Iris pigment epithelial cell (primary cell): Measurements from ENCODE around the gene SEC61G.
A peak's percentile ranks its signal among the peaks of the same experiment; 100 is the strongest.

Experiments used
- DNase-seq: peaks from one replicate; pipeline ENCODE4 v3.0.0-alpha.2; 2011; ENCODE audit warnings: low read depth

SEC61G gene

DNA sequence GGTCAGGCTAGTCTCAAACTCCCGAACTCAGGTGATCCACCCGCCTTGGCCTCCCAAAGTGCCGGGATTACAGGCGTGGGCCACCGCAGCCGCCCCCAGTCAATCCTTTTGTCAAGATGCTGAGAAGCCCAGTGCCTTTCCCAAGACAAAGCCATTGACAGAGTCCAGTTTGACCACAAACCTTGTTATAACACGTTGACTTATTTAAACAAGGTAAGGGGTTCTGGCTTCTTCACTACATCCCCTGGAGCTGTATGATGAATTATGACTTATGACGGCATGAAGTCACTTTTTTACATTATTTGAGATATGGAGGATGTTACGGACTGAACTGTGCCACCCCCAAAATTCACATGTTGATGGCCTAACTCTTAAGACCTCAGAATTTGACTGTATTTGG lies 5.8 kb upstream of the SEC61G start:
- DNase-seq, result no peak

DNA sequence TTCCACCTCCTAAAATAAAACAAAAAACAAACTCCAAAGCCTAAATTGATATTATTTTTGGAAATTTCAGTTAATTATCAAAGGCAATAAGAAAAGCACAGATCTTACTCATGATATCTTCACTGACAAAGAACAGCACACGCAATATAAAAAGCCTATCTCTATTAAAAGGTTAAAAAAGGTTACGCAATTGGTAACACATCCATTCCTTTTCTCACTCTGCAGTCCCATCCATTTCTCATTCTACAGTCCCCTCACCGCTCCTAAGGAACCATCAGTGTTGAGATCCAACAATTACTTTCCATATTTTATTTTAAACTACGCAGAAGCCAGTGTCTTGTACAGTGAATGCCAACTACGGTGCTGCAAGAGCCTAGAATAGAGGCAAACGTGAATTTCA lies 1.3 kb downstream of the SEC61G start:
- no peak for DNase-seq

DNA sequence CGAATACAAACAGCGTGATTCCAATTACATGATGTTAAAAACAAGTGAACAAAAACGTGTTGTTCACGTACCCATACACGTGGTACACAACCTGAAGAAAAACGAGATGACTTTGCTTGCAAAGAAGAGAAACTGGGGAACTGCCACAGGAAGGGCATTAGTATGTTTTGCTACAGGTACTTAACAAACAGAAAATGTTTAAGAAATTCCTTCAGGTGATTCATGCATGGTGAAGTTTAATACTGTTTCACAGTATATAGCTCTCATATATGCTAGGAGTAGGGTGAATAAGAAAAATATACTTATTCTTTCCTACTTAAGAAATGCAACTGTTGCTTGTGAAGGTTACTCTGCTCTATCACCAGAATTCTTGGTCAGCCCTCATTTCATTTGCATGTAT lies 9.8 kb downstream of the SEC61G start:
- no peak for DNase-seq

DNA sequence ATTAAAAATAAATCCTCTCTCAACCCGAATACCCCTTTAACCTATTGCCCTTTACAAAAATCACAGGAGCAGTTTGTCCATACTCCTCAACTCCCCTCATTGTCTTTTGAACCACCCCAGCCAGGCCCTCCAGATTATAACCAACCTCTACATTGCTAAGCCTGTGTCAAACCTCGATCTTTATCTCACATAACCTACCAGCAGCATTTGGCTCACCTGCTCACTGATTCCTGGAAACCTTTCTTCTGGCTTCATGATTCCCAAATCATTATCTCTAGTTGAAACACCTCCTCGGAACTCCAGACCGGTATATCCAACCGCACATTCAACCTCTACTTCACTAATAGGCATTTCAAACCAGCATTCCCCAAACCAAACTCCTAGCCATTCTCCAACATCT lies 11.8 kb downstream of the SEC61G start:
- DNase-seq, result no peak

DNA sequence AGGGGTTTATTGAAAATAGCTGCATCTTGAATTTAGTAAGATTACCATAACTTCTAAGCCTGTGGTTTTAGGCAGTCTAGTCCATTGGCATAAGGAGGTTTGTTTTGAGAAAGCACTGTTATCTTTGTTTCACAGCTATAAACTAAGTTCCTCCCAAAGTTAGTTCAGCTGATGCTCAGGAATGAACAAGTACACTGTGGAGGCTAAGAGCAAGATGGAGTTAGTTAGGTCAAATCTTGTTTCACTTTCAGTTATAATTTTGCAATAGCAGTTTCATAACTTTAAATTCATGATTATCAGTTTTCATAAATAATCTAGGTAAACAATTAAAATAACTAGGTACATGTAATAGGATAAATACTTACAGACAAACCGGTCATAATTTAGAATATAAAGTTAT lies 15.4 kb downstream of the SEC61G start:
- DNase-seq, result peak; percentile 8

DNA sequence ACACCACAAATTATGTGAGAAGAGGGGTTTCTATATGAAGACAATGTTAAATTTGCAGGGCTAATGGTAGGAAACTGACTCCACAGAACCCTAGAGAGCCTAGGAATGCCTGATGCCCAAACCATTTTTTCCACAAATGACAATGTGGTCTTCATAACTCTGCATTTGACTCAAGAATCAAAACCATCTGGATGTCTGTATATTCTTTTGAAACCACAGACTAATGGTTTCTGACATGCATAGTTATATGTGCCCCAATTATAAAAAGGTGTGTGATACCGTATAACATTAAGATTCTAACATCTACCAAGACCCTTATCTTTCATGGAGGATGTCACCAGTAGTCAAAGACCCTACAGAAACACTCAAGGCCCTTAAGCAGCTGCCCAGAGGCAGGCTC lies 20.3 kb downstream of the SEC61G start:
- no peak for DNase-seq

DNA sequence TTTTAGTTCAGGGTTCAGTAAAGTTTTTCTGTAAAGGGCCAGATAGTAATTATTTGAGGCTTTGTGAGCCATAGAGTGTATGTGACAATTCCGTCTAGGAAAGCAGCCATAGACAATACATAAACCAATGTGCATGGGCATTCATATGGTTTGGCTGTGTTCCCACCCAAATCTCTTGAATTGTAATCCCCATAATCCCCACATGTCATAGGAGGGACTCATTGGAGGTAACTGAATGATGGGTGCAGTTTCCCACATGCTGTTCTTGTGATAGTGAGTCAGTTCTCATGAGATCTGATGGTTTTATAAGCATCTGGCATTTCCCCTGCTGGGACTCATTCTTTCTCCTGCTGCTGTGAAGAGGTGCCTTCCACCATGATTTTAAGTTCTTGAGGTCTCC lies 29.9 kb downstream of the SEC61G start:
- no peak for DNase-seq

DNA sequence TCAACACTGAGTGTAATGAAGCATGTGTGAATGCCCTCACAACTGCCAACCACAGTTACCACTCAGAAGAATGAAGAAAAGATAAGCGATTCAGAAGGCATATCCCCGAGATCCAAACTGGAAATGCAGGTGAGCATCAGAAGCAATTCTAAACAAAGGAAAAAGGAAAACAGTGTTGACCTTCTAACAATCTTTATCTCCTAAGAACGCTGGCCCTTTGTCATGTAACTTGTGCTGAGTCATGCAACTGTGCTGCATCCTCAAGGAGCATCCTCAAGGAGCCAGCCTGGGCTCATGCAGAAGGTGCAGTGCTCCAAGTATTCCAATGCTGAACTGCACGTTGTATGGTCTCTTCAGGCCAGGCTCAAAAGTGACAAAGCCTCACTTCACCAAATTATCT lies 30.6 kb downstream of the SEC61G start:
- DNase-seq, result no peak

DNA sequence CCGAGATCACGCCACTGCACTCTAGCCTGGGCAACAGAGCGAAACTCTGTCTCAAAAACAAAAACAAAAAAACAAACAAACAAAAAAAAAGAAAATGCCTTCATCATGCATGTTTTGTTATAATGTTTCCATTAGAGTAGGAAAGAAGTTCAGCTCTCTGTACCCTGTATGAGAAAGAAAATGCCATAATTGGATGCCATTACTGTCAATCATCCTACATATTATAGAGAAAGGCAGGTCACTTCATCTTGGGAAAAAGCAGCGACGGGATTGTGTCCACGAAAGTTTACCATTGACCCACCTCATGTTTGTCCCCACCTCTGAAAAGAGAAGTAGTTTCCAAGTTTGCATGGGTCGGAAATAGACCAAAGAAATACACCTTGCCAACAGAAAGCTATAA lies 33.8 kb downstream of the SEC61G start:
- no peak for DNase-seq

DNA sequence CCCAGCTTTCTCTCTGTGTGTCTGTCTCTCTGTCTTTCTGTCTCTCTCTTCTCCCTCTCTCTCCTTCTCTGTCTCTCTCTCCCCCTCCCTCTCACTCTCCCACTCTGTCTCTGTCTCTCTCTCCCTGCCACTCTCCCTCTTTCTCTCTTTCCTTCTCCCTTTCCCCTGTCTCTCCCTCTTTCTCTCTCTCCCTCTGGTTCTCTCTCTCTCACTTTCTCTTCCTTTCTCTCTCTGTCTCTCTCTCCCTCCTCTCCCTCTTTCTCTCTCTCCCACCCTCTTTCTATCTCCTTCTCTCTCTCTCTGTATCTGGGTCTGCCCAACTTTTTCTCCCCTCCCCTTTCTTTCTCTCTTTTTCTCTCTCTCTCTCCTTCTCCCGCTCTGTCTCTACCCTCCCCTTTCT lies 36.5 kb downstream of the SEC61G start:
- no peak for DNase-seq

DNA sequence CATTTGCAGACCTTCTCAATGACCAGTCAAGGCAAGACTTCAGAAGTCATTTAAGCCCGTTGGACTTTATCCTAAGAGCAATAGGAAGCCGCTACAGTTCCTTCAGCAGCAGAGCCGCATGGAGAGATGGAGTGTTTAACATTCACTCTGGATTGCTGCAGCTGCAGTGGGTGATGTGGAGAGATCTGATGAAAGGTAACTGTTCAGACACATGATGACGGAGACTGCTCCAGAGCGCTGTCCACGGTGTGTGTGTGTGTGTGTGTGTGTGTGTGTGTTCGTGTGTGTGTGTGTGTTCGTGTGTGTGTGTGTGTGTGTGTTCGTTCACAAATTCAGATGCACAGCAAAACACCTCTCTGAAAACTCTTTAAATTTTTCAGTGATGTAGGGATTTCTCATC lies 37.0 kb downstream of the SEC61G start:
- DNase-seq, result no peak

DNA sequence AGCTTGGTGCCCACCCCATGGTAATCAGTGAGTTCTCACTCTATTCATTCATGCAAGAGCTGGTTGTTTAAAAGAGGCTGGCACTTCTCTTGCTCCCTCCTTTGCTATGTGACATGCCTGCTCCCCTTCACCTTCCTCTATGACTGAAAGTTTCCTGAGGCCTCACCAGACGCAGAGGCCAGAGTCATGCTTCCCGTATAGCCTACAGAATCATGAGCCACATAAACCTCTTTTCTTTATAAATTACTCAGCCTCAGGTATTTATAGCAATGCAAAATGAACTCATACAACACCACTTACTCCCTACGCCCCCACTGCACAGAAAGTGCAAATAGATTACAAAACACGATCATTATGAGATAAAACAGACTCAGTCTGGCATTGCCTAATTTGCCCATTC lies 39.0 kb downstream of the SEC61G start:
- DNase-seq, result no peak

DNA sequence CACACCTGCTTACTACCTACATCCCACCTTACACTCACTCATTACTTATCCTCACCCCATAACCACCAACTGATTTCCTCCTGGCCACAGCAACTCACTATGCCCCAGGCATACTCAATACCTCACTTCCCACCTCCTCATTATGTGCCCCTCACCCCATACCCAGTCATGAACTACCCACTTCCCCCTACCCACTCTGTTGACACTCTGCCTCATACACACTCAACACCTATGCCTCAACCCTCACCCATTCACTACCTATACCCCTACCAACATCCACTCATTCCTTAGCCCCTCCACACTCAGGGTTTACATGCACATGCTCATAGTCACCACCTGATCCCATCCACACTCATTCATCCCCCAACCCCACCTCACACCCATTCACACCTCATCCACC lies 39.6 kb downstream of the SEC61G start:
- DNase-seq, result no peak

DNA sequence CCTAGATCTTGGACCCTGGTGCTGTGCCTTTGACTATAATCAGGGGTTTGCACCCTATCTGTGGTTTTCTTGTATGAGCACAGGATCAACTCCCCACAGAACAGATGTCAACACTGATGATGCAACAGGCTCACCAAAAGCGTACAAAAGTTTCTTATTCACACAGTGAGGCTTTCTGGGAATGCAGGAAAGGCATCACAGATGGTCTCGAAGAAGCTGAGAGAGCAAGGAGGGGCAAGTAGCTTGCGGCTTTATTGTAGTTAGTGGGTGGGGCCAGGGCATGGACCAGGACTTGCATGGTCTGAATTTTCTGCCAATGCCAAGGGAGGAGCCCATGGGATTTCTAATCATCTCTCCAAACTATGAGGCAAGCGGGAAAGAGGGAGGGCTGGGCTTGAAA lies 46.2 kb downstream of the SEC61G start:
- DNase-seq, result no peak

DNA sequence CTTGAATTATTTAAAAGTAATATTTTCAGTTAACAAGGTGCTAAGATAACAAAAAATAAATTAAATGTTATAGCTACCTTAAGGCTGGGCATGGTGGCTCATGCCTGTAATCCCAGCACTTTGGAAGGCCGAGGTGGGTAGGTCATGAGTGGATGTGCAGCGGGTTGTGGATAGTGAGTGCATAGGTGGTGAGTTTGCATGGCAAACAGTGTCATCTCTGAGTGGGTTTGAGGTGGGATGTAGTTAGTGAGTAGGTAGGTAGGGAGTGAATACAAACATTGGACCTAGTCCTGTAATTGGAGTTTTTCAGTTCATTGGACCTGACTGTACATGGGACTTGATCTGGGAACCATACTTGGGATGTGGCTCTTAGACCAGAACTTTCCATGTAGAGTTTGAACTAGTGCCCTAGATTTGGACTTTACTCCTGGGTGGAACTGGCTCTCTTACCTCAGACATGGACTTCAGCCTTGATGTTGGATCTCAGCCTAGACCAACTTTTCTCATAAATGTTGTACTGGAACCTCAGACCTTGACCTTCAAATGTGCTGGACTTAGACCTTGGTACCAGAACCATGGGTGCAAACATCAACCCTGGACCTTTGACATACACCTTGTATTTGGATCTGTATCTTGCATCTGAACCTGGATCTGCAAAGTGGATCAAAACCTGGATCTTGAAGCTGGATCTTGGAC lies 47.0 kb downstream of the SEC61G start:
- DNase-seq, result no peak

DNA sequence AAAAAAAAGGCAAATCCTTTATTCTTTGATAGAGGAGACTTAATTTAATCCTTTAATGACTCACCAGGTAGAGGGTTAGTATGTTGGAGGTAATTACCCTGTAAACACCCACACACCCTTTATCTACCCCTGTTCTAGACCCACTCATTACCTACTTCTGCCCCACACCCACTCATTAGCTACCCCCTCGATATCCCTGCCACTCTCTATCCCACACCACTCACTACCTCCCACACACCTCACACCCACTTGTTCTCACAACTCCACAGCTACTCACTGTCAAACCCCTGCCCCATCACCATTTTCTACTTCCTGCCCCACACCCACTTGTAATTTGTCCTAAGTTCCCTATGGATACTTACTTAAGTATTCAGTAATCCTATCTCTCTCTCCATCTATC lies 49.7 kb downstream of the SEC61G start:
- DNase-seq, result no peak

DNA sequence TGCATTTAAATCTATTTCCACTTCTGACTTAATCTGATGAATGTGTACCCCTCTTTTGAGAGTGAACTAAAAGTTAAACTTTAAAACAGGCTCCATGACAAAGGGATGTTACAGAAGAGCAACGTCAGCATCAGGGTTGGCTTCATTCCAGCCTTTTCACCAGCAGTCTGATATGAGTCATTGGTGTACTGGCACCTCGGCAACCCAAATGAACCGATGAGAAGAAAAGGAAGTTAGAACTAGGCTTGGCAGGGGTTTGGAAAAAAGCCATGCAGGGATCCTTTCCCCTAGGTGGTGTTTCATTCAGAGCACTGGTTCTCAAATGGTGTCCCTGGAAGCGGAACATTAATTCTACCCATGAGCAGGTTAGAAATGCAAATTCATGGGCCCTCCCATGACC lies 53.6 kb downstream of the SEC61G start:
- DNase-seq, result peak; percentile 53

DNA sequence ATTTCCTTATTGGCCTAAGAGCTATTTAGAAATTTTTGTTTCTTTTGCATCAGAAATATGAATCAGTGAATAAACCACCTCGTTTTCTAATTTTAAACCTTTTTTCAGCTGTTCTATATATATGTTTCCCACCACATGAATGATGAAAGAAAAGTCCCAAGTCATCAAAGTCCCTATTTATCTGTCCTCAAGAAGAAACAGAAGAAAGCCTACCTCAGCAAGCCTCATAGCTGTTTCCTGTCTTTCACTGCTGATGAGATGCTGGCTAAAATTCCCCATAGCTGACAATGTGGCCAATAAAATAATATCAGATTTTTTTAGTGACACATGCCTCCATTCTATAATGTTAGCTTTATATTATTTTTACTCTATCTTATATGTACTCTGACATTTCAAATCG lies 54.2 kb downstream of the SEC61G start:
- DNase-seq, result no peak
